ENCODE measurements around the gene TTC24. TPM values are rescaled to one million over a fixed set of nuclear protein-coding genes. Genes with fewer than 3 reads are reported as not detected.
A peak's percentile ranks its signal among the peaks of the same experiment; 100 is the strongest.

Gene TTC24
- total and polyA plus RNA-seq, 10 of the 15 experiments (the other 5 are each of a cell fraction or from before 2014, with no cell fraction given), result 0.05 to 6.4 (median 2.9) TPM; not detected in 1

GRCh38 chr1:156602557-156602993, 23.1 kb downstream of the TTC24 start (continued):
- TF ChIP-seq REST (IDR thresholded peaks at IDR 0.05; ENCODE audit: low read depth, low read length) (no peak), TAF1 (IDR thresholded peaks at IDR 0.05; ENCODE audit: borderline replicate concordance, low read depth, low read length) (no peak), HDAC2 (IDR thresholded peaks at IDR 0.05) (no peak), IRF4 (IDR thresholded peaks at IDR 0.05; ENCODE audit: low read depth, low read length) (no peak), CTCF (IDR thresholded peaks at IDR 0.05 in 2 of 3, conservative IDR thresholded peaks at IDR 0.05 in 1 of 3; ENCODE audit: control insufficient read depth in 2 of 3, extremely low read depth in 1 of 3, insufficient read depth in 1 of 3, low read depth in 3 of 3, low read length in 3 of 3) (peak; percentile 46 to 53 (median 48); a peak in 5 of 6 replicates), SIX5 (IDR thresholded peaks at IDR 0.05; ENCODE audit: low read depth, low read length, severe bottlenecking) (no peak), ZBED1 (IDR thresholded peaks at IDR 0.05; ENCODE audit: borderline replicate concordance) (no peak), ELK1 (IDR thresholded peaks at IDR 0.05; ENCODE audit: low read depth, low read length) (peak; percentile 71; the same call in 1 of the 2 replicates), CHD4 (IDR thresholded peaks at IDR 0.05) (no peak), EED (IDR thresholded peaks at IDR 0.05; ENCODE audit: low read depth) (0 out of 2 replicates have a peak, but pooled peaks have one; percentile 21), POU2F2 (IDR thresholded peaks at IDR 0.05; ENCODE audit: borderline replicate concordance, low read depth, low read length) (no peak), BCL11A (IDR thresholded peaks at IDR 0.05; ENCODE audit: low read depth, low read length) (no peak), YY1 (IDR thresholded peaks at IDR 0.05; ENCODE audit: low read depth, low read length) (peak; percentile 40; the same call in 1 of the 2 replicates), SRF (IDR thresholded peaks at IDR 0.05; ENCODE audit: low read depth in 2 of 2, low read length in 2 of 2) (peak; percentile 64 to 95; a peak in 3 of 4 replicates), BHLHE40 (IDR thresholded peaks at IDR 0.05; ENCODE audit: borderline replicate concordance in 1 of 2, low read depth in 2 of 2, low read length in 1 of 2) (no peak), TCF3 (IDR thresholded peaks at IDR 0.05; ENCODE audit: borderline replicate concordance, insufficient read depth, low read depth, low read length) (no peak), GABPA (IDR thresholded peaks at IDR 0.05; ENCODE audit: low read depth) (no peak), KLF5 (IDR thresholded peaks at IDR 0.05; ENCODE audit: partially characterized antibody) (no peak)

Data from GM12878 (cell line).